ENCODE measurements around the gene VAV2. TPM values are rescaled to one million over a fixed set of nuclear protein-coding genes. Genes with fewer than 3 reads are reported as not detected.

Gene VAV2
- total and polyA plus RNA-seq, 5 experiments from 2014 or later = 0.20 to 4.3 (median 0.36) TPM

DNA sequence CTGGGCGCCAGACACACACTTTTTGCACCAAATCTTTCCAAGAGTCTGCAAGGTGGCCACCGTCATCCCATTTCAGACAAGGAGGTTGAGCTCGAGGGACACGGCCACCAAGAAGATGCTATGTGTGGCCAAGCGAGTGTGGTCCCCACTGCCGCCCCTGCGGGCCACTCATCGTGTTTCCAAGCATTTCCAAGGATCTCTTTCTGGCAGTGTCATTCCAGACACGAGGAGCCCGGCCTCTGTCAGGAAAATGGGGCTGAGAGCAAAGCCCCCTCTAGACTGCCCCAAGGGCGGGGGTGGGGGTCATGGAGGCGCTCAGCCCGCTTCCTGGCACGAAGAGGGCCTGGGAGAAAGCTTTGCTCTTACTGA lies 10.6 kb downstream of the VAV2 start:
- peak in 1 of 10 donors; percentile 14 for DNase-seq
- H3K27me3 Mint-ChIP-seq = no peaks in the 10 kb centered on the region
- no peak overlapping the region for H3K4me3 Mint-ChIP-seq
- H3K4me1 Mint-ChIP-seq = peaks cover 0 to 12% (median 4%) of the 10 kb centered on the region in 4 donors
- no peak overlapping the region for H3K27ac Mint-ChIP-seq
- POLR2A ChIA-PET = no interaction called here
- ATAC-seq = no peak
- H3K9me3 Mint-ChIP-seq = no peaks in the 10 kb centered on the region
- H3K36me3 Mint-ChIP-seq = no peaks in the 10 kb centered on the region

DNA sequence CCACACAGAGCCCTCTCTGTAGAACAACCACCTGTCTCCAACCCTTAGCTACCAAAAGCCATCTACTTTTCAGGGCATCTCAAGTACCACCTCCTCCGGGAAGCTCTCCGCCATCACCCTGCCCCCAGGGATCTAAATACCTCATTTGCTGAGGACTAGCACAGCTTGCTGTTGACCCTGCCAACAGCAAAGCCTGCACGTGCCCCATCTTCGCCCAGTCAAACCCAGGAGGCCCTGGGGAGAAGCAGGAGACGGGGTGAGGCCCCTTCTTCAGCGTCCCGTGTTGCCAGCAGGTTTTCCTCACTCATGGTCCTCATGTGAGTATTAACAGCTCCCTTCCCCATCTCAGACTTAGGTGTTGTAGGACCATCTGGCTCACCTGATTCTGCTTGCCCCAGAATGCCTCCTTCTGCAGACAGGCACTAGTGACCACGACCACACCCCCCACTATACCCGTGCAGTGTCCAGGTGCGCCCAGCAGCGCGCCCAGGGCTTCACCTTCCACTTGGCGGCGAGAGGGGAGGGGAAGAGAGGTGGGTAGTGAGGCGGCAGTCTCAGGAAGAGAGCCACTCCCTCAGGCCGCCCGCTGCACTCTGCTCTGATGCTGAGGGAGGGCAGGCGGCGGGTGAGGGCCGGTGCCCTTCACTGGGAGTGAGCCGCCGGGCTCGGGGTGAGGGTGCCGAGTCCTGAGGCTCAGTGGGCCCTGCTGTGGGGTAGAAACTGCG lies 11.1 kb downstream of the VAV2 start:
- POLR2A ChIA-PET = interaction anchor here (0.5 kb wide), 2 partner anchors 25 to 224 kb away, joined by 4 read pairs; no protein-coding TSS in a partner anchor
- H3K36me3 Mint-ChIP-seq = no peaks in the 10 kb centered on the region
- ATAC-seq = no peak
- no peaks in the 10 kb centered on the region for H3K27me3 Mint-ChIP-seq
- H3K4me3 Mint-ChIP-seq = no peak overlapping the region
- H3K27ac Mint-ChIP-seq = no peak overlapping the region
- H3K9me3 Mint-ChIP-seq = no peaks in the 10 kb centered on the region
- H3K4me1 Mint-ChIP-seq = peaks cover 0 to 8% (median 4%) of the 10 kb centered on the region in 4 donors
- peak in 1 of 10 donors; percentile 35 for DNase-seq

DNA sequence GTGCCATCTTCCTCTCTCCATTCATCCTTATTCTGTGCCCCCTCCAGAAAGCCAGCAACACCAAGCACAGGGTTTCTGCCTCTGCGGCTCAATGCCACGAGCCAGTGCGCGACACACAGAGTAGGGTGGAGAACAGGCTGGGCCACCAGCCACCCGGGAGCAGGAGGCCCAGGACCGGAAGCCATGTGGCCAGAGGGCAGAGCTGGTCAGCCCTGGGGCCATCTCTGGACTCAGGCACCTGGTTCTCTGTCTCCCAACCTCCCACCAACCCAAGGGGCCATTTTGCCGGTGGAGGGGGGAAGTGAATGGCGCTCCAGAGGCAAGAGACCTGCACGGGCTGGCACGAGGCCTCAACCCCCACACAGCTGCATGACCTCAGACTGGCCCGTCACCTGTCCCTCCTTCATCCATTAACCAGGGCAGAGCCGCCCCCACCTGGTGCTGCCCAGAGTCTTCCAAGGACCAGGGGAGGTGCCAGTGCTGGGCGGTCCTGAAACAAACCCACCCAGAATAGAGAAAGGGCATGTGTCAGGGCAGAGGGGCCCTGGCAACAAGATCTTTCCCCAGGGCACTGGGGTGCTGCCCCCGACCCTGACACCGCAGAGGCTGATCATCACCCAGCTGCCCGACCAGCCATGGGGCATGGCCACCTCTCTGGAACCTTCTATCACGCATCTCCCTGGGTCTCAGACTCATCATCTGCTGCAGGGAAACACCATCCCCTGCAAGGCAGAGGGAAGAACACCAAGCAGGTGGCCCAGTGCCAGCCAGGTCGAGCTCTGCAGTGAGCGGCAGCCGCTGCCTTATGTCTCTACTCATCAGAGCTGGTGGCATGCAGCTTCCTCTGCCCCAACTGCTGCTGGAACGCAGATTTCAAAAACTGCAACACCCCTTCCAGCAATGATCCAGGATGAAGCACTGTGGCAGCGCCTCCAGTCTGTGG lies 11.9 kb downstream of the VAV2 start:
- POLR2A ChIA-PET = interaction anchor here (0.5 kb wide), 1 partner anchor 26 kb away, joined by 4 read pairs; no protein-coding TSS in a partner anchor
- no peaks in the 10 kb centered on the region for H3K9me3 Mint-ChIP-seq
- DNase-seq (peak in 1 of 10 donors; percentile 43), ATAC-seq (no peak)
- H3K27ac Mint-ChIP-seq = no peak overlapping the region
- H3K27me3 Mint-ChIP-seq = no peaks in the 10 kb centered on the region
- peaks cover 0 to 10% (median 4%) of the 10 kb centered on the region in 4 donors for H3K4me1 Mint-ChIP-seq
- H3K4me3 Mint-ChIP-seq = no peak overlapping the region
- no peaks in the 10 kb centered on the region for H3K36me3 Mint-ChIP-seq

DNA sequence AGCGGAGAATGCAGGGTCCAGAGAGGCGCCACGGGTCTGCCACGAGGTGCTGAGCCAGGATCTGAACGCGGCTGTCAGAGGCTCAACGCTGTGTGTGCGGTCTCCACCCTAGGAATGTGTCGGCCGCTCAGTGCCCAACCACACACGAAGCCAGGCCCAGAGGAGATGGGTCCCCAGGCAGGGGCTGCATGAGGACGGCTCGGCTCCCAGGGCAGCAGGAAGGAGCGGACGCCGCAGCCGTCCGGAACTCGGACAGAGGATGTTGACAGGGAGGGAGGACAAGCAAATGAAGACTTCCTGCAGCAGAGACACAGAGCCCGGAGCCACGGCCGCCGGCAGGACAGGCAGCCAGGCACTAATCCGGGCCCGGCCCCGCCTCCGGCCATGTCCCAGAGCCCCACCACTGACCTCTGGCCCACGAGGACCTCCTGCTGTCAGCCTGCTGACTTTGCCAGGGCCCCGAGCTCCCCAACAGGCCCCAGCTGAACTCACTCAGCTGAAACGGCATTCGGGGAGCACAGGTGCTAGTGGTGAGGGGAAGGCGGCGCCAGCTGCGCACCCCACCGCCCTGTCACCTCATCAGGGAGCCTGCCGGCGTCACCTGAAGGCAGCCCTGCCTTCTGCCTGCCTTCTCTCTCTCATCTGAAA lies 12.7 kb downstream of the VAV2 start:
- Mint-ChIP-seq H3K4me1 (peaks cover 0 to 14% (median 4%) of the 10 kb centered on the region in 4 donors), H3K36me3 (no peaks in the 10 kb centered on the region), H3K27me3 (no peaks in the 10 kb centered on the region), H3K4me3 (no peak overlapping the region), H3K27ac (no peak overlapping the region), H3K9me3 (no peaks in the 10 kb centered on the region)
- DNase-seq (peak in 1 of 10 donors; percentile 55), ATAC-seq (no peak)
- POLR2A ChIA-PET = no interaction called here

DNA sequence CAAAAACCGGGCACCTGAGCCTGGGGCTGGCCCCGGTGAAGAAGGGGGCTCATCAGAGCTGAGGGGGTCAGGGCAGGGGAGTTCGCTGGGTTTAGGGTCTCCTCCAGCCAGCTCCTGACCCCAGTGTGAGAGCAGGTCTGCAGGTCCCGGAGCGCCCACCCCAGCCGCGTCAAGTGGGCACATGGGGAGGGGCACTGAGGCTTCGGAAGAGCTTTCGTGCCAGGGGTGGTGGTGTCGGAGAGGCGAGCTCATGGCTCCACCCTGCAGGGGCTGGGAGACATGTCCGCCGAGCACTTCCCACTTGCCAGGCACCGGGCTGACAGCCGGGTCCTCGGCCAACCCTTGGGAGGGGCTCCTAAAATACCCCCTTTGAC lies 13.2 kb downstream of the VAV2 start:
- Mint-ChIP-seq H3K9me3 (no peaks in the 10 kb centered on the region), H3K4me1 (peaks cover 0 to 14% (median 4%) of the 10 kb centered on the region in 4 donors), H3K27ac (no peak overlapping the region), H3K27me3 (no peaks in the 10 kb centered on the region), H3K4me3 (no peak overlapping the region), H3K36me3 (no peaks in the 10 kb centered on the region)
- DNase-seq (peak in 1 of 10 donors; percentile 58), ATAC-seq (no peak)
- POLR2A ChIA-PET = no interaction called here

DNA sequence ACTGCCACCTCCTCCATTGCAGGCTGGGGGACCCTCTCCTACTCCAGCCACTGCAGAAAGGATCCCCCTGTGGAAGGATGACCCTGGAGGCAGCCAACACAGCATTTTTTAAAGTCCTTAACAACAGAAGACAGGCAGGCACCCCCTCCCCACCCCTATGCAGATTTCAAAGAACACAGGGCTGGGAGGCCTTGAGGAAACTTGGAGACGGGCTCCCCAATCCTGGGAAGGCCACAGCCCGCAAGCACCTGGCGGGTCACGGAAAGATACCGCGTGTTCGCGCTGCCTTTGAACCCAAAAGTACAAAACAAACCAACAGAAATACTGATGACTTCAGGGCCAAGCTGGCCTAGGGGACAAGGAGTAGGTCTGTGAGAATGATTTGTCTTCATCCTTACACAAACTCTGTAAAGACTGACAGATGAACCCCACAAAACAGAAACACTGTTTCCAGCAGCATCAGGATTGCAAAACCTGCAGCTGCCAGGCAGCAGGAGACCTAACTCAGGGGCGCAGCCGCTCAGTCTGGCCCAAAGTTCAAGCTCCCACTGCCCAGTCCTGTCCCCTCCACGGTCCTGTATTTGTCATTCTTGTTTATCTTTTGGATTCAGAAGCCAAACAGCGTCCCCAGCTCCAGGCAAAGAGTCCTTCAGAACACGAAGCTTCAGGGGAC lies 13.8 kb downstream of the VAV2 start:
- H3K27ac Mint-ChIP-seq = no peak overlapping the region

DNA sequence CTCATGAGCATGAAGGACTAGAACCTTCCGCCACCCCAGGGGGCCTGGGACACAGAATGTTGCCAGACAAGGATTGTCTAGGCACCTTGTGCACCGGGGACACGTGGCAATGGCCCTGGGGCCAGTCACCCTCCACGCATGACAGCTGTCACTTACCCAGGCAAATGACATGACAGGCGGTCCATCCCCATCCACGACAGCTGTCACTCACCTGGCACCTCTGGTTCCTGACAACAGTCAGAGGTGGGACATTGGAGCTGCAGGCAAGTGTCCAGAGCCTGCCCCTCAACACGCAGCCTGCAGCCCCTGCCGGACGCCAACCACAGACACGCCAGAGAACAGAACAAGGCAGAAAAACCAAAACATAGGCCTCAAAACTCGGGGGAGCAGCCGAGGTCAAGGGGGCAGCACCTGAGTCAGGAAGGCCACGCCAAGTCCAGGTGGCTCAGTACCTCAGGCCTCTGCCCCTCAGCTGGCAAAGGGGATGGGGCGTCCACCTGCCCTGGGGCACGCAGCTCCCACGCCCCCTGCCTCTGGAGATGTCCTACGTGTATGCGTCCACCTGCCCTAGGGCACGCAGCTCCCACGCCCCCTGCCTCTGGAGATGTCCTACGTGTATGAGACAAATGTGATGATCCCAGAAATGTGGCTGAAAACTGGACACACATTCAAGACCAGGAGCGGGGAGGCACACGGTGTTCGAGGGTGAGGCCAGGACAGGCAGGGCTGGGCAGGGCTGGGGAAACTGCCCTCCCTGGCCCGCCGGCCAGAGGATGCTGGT lies 14.5 kb downstream of the VAV2 start:
- no peaks in the 10 kb centered on the region for H3K9me3 Mint-ChIP-seq
- POLR2A ChIA-PET = no interaction called here
- ATAC-seq = no peak
- H3K4me3 Mint-ChIP-seq = no peak overlapping the region
- H3K4me1 Mint-ChIP-seq = peaks cover 1 to 22% (median 6%) of the 10 kb centered on the region in 4 donors
- no peaks in the 10 kb centered on the region for H3K27me3 Mint-ChIP-seq
- no peak overlapping the region for H3K27ac Mint-ChIP-seq
- DNase-seq = peak in 1 of 10 donors; percentile 42
- H3K36me3 Mint-ChIP-seq = no peaks in the 10 kb centered on the region

More for the DNA sequence above, 13.8 kb downstream of the VAV2 start:
- Mint-ChIP-seq H3K36me3 (no peaks in the 10 kb centered on the region), H3K9me3 (no peaks in the 10 kb centered on the region), H3K4me1 (peaks cover 1 to 18% (median 5%) of the 10 kb centered on the region in 4 donors), H3K27me3 (no peaks in the 10 kb centered on the region), H3K4me3 (no peak overlapping the region)
- ATAC-seq = no peak
- POLR2A ChIA-PET = no interaction called here
- DNase-seq = no peak

DNA sequence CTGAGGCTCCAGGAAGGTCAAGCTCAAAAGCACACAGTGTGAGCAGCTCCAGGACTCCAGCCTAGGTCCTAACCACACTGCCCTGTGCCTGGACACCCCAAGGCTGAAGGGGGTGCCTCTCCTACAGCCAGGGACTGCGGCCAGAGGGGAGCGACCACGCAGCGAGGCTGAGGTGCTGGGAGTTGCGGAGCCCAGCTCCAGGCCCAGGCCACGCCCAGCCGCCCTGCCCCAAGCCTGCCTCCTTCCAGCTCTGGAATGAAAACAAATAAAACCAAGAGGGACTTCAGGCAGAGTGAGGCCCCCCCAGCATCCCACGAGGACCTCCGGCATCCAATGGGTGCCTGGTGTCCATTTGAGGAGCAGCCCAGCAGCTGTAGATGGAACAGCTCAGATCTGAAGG lies 15.2 kb downstream of the VAV2 start:
- H3K27ac Mint-ChIP-seq = no peak overlapping the region
- no peaks in the 10 kb centered on the region for H3K27me3 Mint-ChIP-seq
- DNase-seq (peak in 1 of 10 donors; percentile 40), ATAC-seq (no peak)
- H3K9me3 Mint-ChIP-seq = no peaks in the 10 kb centered on the region
- H3K36me3 Mint-ChIP-seq = no peaks in the 10 kb centered on the region
- POLR2A ChIA-PET = interaction anchor here (0.5 to 0.6 kb wide), 2 partner anchors 49 to 1163 kb away, joined by 3 read pairs; no protein-coding TSS in a partner anchor
- H3K4me1 Mint-ChIP-seq = peaks cover 1 to 28% (median 6%) of the 10 kb centered on the region in 4 donors
- no peak overlapping the region for H3K4me3 Mint-ChIP-seq

DNA sequence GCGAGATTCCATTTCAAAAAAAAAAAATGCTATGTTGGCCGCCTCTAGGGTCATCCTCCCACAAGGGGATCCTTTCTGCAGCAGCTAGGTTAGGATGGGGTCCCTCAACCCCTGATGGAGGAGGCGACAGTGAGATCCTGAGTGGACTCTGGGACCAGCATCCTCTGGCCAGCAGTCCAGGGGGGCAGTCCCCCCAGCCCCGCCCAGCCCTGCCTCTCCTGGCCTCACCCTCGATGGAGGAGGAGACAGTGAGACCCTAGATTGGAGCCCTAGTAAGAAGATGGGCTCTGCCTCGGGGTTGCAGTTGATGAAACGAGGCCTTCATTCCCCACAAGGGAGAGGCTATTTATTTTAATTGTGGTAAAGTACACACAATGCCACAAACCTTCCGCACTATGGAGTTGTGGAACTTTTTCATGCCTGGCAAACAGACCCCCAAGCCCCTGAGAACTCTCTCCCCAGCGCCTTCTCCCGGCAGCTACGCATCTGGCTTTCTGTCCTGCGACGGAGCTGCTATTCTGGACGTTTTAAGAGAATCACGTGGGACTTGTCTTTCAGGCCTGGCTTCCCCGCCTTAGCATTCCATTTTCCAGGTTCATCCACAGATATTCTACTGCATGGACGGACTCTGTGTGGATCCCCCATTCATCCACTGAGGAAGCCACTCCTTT lies 15.8 kb downstream of the VAV2 start:
- Mint-ChIP-seq H3K4me3 (no peak overlapping the region), H3K4me1 (peaks cover 1 to 30% (median 6%) of the 10 kb centered on the region in 4 donors), H3K27me3 (no peaks in the 10 kb centered on the region), H3K9me3 (no peaks in the 10 kb centered on the region), H3K36me3 (no peaks in the 10 kb centered on the region), H3K27ac (no peak overlapping the region)
- POLR2A ChIA-PET = interaction anchor here (0.5 to 0.6 kb wide), 3 partner anchors 8 to 1162 kb away, joined by 3 read pairs; no protein-coding TSS in a partner anchor
- DNase-seq (peak in 1 of 10 donors; percentile 4), ATAC-seq (no peak)

DNA sequence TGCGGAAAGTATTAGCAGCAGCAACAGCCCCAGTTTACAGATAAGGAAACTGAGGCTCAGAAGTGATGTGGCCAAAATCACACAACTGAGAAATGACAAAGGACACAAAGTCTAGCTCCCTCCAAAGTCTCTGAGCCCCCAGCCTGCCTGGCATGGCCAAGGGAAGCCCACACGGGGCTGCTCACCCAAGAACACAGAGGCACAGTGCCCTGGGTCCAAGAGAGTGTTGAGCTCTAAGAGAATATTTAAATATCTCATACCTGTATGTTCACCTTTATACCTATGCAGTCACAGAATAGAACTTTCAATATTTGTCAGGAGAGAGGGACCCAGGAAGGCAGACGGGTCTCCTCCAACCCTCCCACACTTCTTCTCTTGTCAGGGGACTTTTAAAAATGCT lies 16.6 kb downstream of the VAV2 start:
- H3K27me3 Mint-ChIP-seq = no peaks in the 10 kb centered on the region
- POLR2A ChIA-PET = no interaction called here
- H3K4me3 Mint-ChIP-seq = no peak overlapping the region
- ATAC-seq = no peak
- peak overlapping the region in 1 of 10 donors; percentile 65 for H3K27ac Mint-ChIP-seq
- no peaks in the 10 kb centered on the region for H3K9me3 Mint-ChIP-seq
- no peaks in the 10 kb centered on the region for H3K36me3 Mint-ChIP-seq
- peak in 1 of 10 donors; percentile 16 for DNase-seq
- peaks cover 0 to 29% (median 4%) of the 10 kb centered on the region in 4 donors for H3K4me1 Mint-ChIP-seq

DNA sequence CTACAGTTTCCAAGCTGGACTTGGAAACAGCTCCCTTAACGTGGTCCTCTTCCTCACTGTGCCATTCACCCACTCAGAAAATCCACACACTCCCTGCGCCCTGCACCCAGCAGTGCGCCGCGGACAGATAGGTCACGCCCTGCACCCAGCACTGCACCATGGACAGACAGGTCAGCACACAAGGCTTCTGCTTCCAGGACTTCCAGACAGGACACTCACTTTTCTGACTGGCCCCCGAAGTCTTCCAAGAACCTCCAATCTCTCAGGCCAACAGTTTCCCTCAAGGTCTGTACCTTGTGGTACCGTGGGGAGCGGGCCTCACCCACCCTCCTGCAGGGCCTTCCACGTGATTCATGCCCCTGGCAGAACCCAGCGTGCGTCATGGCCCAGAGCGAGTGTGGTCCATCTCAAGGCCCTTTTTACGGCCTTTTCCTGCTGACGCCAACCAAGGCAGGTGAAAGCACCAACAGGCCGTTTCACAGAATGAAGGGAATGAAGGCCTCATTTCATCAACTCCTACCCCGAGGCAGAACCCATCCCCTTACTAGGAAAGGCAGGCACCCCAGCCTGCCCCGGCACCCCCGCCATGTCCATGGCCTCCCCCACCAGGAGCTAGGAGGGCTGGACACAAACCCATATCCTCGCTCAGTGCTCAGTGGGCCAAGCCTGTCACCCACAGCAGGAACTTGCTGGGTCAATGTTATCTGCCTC lies 17.3 kb downstream of the VAV2 start:
- no peak for ATAC-seq
- Mint-ChIP-seq H3K4me1 (peaks cover 0 to 27% (median 5%) of the 10 kb centered on the region in 4 donors), H3K4me3 (no peak overlapping the region), H3K36me3 (no peaks in the 10 kb centered on the region), H3K9me3 (no peaks in the 10 kb centered on the region), H3K27me3 (no peaks in the 10 kb centered on the region), H3K27ac (no peak overlapping the region)
- DNase-seq = peak in 1 of 10 donors; percentile 31
- POLR2A ChIA-PET = no interaction called here

All from naive thymus-derived CD8-positive, alpha-beta T cell (primary cell).